Measurements from ENCODE around the gene ZNF76.

DNA sequence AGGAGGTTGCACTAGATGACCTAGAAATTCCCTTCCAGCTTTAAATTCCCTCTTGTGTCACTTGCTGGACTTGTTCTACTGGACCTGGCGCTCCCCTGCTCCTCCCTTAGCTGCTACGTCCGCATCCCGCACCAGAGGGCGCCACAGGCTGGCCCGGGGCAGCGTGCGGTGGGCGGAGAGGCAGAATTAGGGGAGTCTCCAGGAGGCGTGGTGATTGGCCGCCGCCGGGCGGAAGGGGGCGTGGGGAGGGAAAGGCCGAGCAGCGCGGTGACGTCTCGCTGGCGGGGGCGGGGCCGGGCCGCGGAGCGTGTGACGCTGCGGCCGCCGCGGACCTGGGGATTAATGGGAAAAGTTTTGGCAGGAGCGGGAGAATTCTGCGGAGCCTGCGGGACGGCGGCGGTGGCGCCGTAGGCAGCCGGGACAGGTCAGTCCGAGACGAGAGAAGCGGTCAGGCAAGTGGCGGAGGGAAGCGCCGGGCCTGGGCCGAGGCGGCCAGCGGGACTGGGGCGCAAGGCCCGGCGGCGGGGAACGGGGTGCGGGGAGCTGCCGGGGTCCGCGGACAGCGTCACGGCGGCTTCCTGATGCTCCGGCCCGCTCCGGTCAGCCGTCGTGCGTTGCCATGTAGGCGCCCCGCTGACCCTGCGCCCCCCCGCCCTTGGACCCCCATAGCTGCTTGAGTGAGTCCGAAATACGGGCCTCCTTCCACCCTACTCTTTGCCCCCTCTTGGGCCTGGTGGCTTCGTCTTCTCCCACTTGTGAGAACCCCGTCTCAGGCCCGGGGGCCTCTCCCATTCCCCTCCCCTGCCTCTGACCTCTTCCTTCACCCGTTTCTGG, 82.9 kb downstream of the ZNF76 start, which contains the start of gene PPARD:
- TF ChIP-seq, protein P1, sequence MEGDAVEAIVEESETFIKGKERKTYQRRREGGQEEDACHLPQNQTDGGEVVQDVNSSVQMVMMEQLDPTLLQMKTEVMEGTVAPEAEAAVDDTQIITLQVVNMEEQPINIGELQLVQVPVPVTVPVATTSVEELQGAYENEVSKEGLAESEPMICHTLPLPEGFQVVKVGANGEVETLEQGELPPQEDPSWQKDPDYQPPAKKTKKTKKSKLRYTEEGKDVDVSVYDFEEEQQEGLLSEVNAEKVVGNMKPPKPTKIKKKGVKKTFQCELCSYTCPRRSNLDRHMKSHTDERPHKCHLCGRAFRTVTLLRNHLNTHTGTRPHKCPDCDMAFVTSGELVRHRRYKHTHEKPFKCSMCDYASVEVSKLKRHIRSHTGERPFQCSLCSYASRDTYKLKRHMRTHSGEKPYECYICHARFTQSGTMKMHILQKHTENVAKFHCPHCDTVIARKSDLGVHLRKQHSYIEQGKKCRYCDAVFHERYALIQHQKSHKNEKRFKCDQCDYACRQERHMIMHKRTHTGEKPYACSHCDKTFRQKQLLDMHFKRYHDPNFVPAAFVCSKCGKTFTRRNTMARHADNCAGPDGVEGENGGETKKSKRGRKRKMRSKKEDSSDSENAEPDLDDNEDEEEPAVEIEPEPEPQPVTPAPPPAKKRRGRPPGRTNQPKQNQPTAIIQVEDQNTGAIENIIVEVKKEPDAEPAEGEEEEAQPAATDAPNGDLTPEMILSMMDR (IDR thresholded peaks at IDR 0.05; ENCODE audit: low read depth, low read length) = peak; percentile 76
- no peak for TF ChIP-seq EZH2phosphoT487 (IDR thresholded peaks at IDR 0.05; ENCODE audit: low read depth)

Measured in OCI-LY3 (cell line).